SIG-M5 (cell line): ENCODE results near the gene SDK2.
"Not testable (repeated sequence)": the region's sequence is repeated elsewhere in the genome, so short reads cannot be mapped to it uniquely, and the experiment has no call there.

ENCODE experiments used
- DNase-seq: peaks from one replicate; lab custom pipeline; 2025; lab: John Stamatoyannopoulos, UW

Gene SDK2

GRCh38 chr17:73343739-73344454 lies 300.3 kb downstream of the SDK2 start:
- no peak for DNase-seq

- DNase-seq = no peak
These were observed 301.0 kb downstream of the SDK2 start for GRCh38 chr17:73343168-73343634.

GRCh38 chr17:73342541-73343167 lies 301.6 kb downstream of the SDK2 start:
- no peak for DNase-seq

- DNase-seq = no peak
These were observed 302.2 kb downstream of the SDK2 start for GRCh38 chr17:73342050-73342522.

DNA sequence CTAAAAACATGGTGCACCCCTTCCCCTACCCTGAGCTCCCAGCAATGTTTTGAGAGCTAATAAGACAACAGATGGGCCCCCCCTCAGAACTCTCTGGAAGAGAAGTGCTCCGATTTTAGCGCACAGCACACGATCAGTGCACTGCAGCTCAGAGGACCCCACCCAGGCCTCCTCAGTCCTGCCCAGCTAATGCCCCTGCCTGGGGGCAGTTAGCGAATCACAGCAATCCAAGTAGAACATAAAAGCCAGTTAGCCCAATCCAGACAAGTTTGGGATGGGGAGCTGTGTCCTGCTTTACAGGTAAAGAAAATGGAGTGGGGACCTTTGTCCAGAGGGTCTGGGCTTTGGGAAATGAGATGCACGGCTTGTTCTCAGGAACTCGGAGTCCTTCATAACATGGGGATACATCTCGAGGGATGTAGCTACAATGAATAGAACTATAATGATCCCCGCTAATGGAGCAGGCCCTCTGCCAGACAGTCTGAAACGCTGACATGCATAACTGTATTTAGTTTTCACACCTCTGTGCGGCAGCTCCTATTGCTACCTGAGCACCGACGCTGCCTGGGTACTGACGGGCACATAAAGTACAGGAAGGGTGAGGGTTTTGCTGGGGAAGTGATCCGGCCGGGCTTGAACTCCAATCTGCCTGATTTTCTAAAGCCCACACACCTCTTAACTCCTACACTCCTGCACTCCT lies 302.7 kb downstream of the SDK2 start:
- no peak for DNase-seq

DNA sequence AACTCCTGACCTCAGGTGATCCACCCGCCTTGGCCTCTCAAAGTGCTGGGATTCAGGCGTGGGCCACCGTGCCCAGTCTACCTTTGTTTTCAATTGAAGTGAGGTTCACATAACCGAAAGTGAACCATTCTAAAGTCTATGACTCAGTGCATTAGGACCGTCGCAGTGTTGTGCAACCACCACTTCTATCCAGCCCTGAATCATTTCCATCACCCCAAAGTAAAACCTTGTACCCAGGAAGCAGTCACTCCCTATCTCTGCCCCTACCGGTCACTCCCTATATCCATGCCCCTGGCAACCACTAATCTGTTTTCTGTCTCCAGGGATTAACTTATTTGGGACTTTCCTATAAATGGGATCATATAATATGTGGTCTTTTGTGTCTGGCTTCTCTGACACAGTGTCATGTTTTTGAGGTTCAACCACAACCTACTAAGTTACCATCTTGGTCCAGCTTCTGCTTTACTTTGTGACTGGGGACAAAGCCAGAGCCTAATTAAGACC lies 304.1 kb downstream of the SDK2 start:
- peak; percentile 86 for DNase-seq

DNA sequence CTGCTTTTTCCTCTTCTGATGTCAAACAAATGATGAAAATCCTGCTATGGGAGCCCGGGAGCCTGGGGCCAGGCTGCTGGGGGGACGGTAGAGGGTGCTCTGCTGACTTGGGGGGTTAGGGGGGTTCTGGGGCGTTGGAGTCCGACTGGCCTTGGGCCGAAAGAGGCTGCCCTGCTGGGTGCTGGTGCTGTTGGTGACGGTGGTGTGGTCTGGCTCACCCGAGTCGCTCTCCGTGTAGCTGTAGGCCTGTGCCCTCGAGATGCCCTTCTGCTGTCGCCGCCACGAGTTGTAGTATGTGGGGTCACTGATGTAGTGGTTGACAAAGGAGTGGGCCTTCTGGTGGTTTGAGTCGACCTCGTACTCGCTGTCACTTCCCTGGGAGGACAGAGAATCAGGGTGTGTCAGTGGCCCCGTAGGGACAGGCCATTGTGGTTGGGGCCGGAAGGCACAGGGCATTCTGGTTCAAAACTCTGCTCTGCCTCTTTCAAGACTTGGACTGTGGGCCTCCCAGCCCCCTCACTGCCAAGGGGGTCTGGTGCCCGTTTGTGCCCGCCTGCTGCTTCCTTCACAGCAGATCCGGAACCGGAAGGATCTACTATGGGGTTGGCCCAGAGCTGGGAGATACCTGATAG lies 305.6 kb downstream of the SDK2 start:
- DNase-seq = no peak

DNA sequence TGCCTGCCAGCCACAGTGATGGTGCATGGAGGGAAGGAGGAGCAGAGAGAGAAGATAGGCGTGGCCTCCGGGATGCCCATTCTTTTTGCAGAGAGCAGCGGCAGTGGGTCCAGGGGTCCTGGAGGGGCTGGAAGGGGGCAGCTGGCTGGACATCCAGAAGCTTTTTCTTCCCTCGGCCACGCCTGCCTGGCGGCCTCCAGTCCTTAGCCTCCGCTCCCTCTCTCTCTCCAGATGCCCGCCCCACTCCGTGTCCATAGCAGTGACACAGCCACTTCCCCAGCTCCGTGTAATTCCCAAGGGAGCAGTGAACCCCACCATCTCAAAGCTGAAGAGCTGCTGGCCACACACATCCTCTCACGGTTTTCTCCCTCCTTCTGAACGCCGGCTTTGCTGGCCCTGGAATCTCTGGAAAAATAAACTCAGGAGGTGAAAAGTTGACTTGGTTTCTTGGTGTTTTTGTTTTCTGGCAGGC lies 306.2 kb downstream of the SDK2 start:
- no peak for DNase-seq

DNA sequence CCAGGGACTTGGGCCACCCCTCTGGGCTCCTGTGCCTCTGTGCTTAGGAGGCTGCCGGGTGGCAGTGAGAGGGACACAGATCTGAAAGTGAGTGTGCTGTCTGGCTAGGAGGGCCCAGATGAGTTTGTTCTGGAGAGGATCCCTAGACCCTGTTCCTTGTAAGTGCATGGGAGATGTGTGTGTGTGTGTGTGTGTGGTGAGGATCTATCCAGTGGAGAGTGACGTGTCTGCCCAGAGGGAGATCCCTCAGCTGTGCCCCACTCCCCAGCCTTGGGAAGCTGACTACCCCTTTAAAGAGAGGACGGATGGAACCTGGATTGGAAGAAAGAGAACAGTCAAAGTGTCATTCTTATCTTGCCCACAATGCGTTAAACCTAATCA lies 306.9 kb downstream of the SDK2 start:
- DNase-seq = no peak

DNA sequence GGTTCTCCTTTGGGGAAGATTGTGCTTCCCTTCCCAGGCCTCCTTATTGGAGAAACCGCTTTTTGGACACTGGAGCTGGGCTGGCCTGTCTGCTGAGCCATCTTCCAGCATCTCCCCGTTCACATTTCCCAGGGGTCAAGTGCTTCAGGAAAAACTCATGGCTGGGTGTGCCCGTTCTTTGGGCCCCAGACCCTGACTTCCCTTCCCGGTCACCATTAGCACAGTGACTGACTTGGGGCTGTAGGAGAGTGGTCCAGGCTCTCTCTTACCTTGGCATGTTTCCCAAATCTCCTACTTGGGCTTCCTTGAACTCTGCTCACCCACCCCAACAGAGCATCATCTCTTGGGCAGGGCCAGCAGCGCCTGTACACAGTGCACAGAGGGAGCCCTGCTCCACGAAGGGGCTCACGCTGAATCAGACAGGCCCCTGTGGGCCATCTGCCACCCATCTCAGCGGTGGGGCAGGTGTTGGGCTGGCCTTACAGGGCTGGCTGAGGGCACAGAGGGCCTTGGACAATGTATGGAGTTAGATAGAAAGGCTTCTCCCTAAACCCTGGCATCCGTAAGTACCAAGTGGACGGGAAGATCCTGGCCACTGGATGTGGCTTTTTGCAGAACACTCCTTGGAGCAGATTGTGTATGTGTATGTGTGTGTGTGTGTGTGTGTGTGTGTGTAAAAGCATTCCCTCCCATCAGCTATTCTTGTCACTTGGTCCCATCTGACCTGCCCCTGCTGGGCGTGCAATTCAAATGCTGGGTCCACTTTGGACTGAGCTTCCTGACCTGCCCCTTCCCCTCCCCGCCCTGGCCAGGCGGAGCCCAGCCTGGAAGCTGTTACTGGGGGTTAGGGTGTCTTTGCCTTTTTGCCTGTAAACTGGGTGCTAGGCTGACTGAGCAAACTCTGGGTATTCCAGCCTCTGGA lies 307.6 kb downstream of the SDK2 start:
- no peak for DNase-seq

- DNase-seq = no peak
These were observed 308.4 kb downstream of the SDK2 start for GRCh38 chr17:73335591-73336407.

DNA sequence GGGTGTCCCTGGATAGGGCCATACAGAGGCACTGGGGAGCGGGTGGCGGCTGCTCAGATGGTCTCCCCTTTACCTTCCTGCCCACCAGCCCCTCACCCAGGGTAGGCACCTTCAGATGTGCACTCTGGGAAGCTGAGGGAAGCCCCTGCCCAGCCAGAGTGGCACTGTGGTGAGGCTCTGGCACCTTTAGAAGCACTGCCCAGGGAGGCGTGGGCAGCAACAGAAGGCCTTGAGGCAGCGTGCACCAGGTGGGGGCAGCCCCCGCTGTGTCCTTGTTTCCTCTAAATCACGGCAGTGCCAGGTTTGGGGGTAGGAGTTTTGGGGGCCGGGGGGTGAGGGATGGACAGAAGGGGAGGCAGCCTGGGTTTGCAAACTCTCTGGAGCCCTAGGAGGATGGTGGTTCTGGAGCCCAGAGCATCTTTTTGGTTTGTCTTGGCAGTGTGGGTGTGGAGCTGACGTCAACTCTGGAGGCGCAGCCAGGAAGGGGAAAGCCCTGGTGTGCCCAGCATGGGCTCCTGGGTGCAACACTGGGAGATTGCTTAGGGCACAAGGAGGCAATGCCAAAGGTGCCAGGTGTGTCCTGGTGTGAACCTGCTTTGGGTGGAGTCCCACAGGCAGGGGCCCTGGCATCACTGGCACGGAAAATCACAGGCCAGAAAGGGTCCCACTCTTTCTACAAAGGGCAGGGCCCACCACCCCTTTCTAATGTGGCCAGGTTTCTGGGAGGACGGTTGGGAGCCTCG lies 309.3 kb downstream of the SDK2 start:
- DNase-seq = no peak

GRCh38 chr17:73333445-73333844 lies 310.8 kb downstream of the SDK2 start:
- not testable (repeated sequence) for DNase-seq

GRCh38 chr17:73331060-73331459 lies 313.2 kb downstream of the SDK2 start:
- DNase-seq = no peak

DNA sequence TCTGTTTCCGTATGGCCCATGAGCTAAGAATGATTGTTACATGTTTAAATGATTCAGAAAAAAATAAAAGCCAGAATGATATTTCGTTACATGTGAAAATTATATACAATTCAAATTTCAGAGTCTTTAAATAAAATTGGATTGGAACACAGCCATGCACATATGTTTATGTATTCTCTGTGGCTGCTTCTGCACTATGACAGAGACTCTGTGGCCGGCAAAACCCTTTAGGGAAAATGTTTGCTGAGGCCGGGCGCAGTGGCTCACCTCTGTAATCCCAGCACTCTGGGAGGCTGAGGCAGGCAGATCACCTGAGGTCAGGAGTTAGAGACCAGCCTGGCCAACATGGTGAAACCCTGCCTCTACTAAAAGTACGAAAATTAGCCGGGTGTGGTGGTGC lies 316.6 kb downstream of the SDK2 start:
- DNase-seq = no peak

DNA sequence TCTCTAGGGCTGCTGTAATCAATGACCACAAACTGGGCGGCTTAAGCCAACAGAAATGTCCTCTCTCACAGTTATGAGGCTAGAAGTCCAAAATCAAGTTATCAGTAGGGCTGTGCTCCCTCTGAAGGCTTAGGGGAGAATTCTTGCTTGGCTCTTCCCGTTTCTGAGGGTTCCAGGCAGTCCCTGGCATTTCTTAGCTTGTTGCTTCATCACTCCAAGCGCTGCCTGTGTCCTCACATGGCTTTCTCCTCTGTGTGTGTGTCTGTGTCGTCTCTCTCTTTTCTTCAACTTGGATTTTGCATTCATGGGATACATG lies 318.8 kb downstream of the SDK2 start:
- no peak for DNase-seq

DNA sequence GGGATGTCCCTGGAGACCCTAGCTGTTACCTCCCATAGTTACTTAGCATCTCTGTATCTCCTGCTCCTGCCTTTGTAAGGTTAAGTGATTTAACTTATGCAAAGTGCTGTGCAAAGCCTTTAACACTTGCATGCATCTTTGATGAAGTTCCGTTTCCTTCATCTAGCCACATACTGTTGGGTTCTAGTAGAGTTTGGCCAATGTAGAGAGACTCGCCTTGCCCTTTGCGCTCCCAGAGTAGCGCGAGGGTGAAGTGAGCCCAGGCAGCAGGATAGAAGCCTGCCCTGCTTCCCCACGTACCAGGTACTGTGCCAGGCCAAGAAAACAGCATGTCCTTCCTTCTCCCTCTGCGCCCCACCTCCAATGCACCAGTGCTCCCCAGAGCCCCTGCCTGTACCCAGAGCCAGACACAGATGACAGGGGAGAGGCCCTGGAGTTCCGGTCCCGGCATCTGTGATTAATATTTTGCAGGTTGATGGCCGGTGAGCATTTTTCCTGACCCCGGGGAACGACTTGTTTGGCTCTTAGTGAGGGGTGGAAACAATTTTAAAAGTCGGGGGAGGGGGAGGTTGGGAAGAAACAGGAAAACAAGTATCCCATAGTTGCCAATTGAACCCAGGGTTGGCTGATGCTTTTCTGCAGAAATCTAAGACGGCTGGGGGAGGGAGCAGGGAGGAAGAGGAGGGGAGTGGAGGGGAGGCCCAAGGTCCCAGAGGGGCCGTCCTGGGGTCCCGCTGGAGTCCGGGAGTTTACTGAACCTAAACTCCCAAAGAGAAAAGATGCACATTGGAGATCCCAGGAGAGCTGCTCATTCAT lies 319.3 kb downstream of the SDK2 start:
- no peak for DNase-seq

DNA sequence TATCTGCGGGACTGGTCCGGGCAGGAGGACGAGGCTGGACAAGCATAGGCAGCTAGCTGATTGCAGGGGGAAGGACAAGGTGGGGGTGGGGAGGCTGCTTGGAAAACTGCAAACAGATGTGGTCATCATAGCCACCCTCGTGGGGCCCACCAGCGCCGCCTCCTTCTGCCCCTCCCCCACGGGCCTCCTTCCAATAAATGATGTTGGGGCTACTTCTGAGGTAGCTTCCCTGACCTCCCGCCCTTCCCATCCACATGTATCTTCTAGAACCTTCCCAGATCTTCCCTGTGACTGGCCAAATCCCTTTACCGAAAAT lies 320.1 kb downstream of the SDK2 start:
- no peak for DNase-seq
